B cell (primary cell): ENCODE data around the gene RPTOR. TPM values are rescaled to one million over a fixed set of nuclear protein-coding genes. Genes with fewer than 3 reads are reported as not detected.

Experiments used
- ATAC-seq: fragments of 200-7000 bp; cut with Tn5 transposase; one replicate; pipeline ENCODE4 v1.10.0; 2021; ENCODE audit warnings: low read depth, mild to moderate bottlenecking, moderate number of reproducible peaks, moderate library complexity
- CTCF ChIA-PET: fragments of 350-600 bp; sonication (Branson Sonifier 250); formaldehyde crosslinking; loops from one replicate; lab custom pipeline; 2021; ENCODE audit warnings: antibody characterized with exemption, inconsistent platforms; lab: Charles Lee
- POLR2A ChIA-PET: fragments of 350-600 bp; sonication (Branson Sonifier 250); formaldehyde crosslinking; loops from one replicate; lab custom pipeline; 2021; ENCODE audit warnings: antibody characterized with exemption; lab: Charles Lee
- DNase-seq: peaks from one replicate; pipeline ENCODE4 v3.0.0; 2013
- H2AFZ ChIP-seq: 2 replicates; pipeline ENCODE4 v1.6.1; 2012; ENCODE audit warnings: mild to moderate bottlenecking, low read depth, low read length; ENCODE audit not compliant: insufficient read depth, poor library complexity, severe bottlenecking
- H3K27ac ChIP-seq, 2 donors: 1 replicate in 1 of 2; 2 replicates in 1 of 2; pipeline ENCODE4 v1.5.1; 2012 to 2013; ENCODE audit warnings: low read length in 2 of 2, mild to moderate bottlenecking in 2 of 2, moderate library complexity in 1 of 2
- H3K27me3 ChIP-seq, 4 experiments: fragments of 200-600 bp in 1 of 4; sonication (generic) in 1 of 4; replicated peaks in 1 of 4; 1 replicate in 2 of 4; 2 replicates in 2 of 4; pipeline versions ENCODE4 v1.6.1 to v1.7.0; 2013 to 2016; ENCODE audit warnings: low read length in 3 of 4, mild to moderate bottlenecking in 2 of 4, mixed read lengths in 1 of 4, moderate library complexity in 1 of 4; ENCODE audit not compliant: insufficient read depth in 4 of 4, control insufficient read depth in 3 of 4; ENCODE audit errors: control extremely low read depth in 1 of 4
- H3K36me3 ChIP-seq, 2 experiments: replicated peaks in 1 of 2; 1 replicate in 1 of 2; 2 replicates in 1 of 2; pipeline versions ENCODE4 v1.6.1 to v1.7.1; 2013; ENCODE audit warnings: low read length in 1 of 2; ENCODE audit not compliant: insufficient read depth in 2 of 2, control insufficient read depth in 1 of 2; ENCODE audit errors: control extremely low read depth in 1 of 2, extremely low read depth in 1 of 2
- H3K4me1 ChIP-seq, 2 donors: fragments of 200-600 bp in 1 of 2; sonication (generic) in 1 of 2; 1 replicate in 1 of 2; 2 replicates in 1 of 2; pipeline versions ENCODE4 v1.5.1 to v1.6.1; 2013 to 2017; ENCODE audit warnings: low read length in 2 of 2; ENCODE audit not compliant: control insufficient read depth in 2 of 2, insufficient read depth in 2 of 2
- H3K4me2 ChIP-seq: replicated peaks from 2 replicates; pipeline ENCODE3; 2012; ENCODE audit warnings: mild to moderate bottlenecking, low read depth, low read length; ENCODE audit not compliant: poor library complexity, severe bottlenecking
- H3K4me3 ChIP-seq, 5 experiments: fragments of 200-600 bp in 1 of 5; sonication (generic) in 1 of 5; 1 replicate in 3 of 5; 2 replicates in 2 of 5; pipeline versions ENCODE4 v1.5.1 to v1.7.0; 2011 to 2016; ENCODE audit warnings: low read length in 4 of 5, mild to moderate bottlenecking in 4 of 5, low read depth in 2 of 5, control low read depth in 1 of 5, moderate library complexity in 1 of 5; ENCODE audit not compliant: insufficient read depth in 1 of 5; ENCODE audit errors: control extremely low read depth in 1 of 5, extremely low read depth in 1 of 5
- H3K79me2 ChIP-seq: fragments of 200-600 bp; sonication (generic); one replicate; pipeline ENCODE4 v1.6.0; 2016; ENCODE audit warnings: low read length; ENCODE audit not compliant: control insufficient read depth, insufficient read depth
- H3K9ac ChIP-seq: fragments of 200-600 bp; sonication (generic); 2 replicates; pipeline ENCODE4 v1.6.1; 2017; ENCODE audit warnings: mild to moderate bottlenecking, low read length, moderate library complexity
- H3K9me3 ChIP-seq, 3 donors: one replicate each; pipeline versions ENCODE4 v1.6.1 to v1.7.1; 2013; ENCODE audit warnings: low read length in 2 of 3; ENCODE audit not compliant: control insufficient read depth in 2 of 3, insufficient read depth in 1 of 3; ENCODE audit errors: control extremely low read depth in 1 of 3
- H4K20me1 ChIP-seq: 2 replicates; pipeline ENCODE4 v1.6.0; 2012; ENCODE audit warnings: mild to moderate bottlenecking, low read length; ENCODE audit not compliant: insufficient read depth, control insufficient read depth, poor library complexity, severe bottlenecking
- H3K27ac Mint-ChIP-seq: one replicate; pipeline ENCODE4 v1.8.0; 2021; ENCODE audit warnings: mixed read lengths
- H3K27me3 Mint-ChIP-seq: one replicate; pipeline ENCODE4 v1.8.0; 2021; ENCODE audit warnings: mixed read lengths
- H3K4me1 Mint-ChIP-seq: one replicate; pipeline ENCODE4 v1.8.0; 2021; ENCODE audit warnings: mixed read lengths
- H3K4me3 Mint-ChIP-seq: one replicate; pipeline ENCODE4 v1.8.0; 2021; ENCODE audit warnings: mixed read lengths
- H3K9me3 Mint-ChIP-seq: one replicate; pipeline ENCODE4 v1.8.0; 2022; ENCODE audit warnings: mixed read lengths; ENCODE audit not compliant: insufficient read depth
- EZH2 ChIP-seq: IDR thresholded peaks from 2 replicates; pipeline ENCODE4 v1.6.1; 2012; ENCODE audit warnings: borderline replicate concordance, low read depth, mild to moderate bottlenecking, moderate library complexity, low read length; ENCODE audit not compliant: insufficient read depth, poor library complexity, severe bottlenecking
- WGBS: methylation state at CpG from one replicate; pipeline ENCODE4 v1.1.5; 2013; ENCODE audit warnings: missing lambda C conversion rate; ENCODE audit not compliant: insufficient coverage; 5-methylcytosine and 5-hydroxymethylcytosine counted together
- intact Hi-C: fragments of 100-400 bp; cut with micrococcal nuclease; formaldehyde crosslinking; loops from one replicate; pipeline ENCODE4 v1.10.0; 2022
- polyA plus RNA-seq: library from polyadenylated mRNA; depleted of rRNA; stranded (reverse); fragments of >200 nt; gene quantifications from 2 replicates; pipeline ENCODE4 v1.2.3, GENCODE V29; 2012
- total RNA-seq, 2 donors: library from RNA; stranded (reverse); fragments of 120-200 nt in 1 of 2; gene quantifications; 1 replicate in 1 of 2; 2 replicates in 1 of 2; pipeline versions ENCODE4 v1.2.3 to v1.2.4, GENCODE V29; 2013 to 2022
- TF ChIP-seq, protein P1 (sequence below): fragments of 200-600 bp; IDR thresholded peaks from one replicate; pipeline ENCODE4 v1.8.0; 2022; ENCODE audit warnings: antibody characterized with exemption, mild to moderate bottlenecking

RPTOR gene
- total and polyA plus RNA-seq, 2 donors (not counting 1 experiment from before 2014, with no cell fraction given): 13.4 to 58.8 TPM

DNA sequence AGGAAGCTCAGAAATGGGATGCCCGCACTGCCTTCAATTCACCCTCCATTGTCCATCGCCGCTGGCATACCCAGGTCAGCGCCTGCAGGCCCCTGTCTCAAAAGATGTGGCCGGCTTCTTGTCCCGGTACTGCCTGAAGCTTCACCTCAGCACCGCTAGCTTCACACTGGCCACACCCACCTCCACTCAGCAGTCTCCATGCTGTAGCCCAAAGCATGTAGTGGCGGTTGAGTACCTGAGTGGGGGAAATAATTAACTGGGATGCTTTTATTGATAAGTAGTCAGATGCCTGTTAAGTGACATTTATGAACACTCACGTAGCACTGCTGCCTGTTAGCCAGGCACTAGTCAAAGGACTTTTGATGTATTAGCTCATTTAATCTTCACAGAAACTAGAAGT, 143.2 kb downstream of the RPTOR start:
- POLR2A ChIA-PET: no interaction called here
- no peak overlapping the region for H2AFZ ChIP-seq
- Mint-ChIP-seq H3K4me1 (peaks cover 4% of the 10 kb centered on the region), H3K9me3 (no peaks in the 10 kb centered on the region), H3K27me3 (no peaks in the 10 kb centered on the region), H3K27ac (no peak overlapping the region), H3K4me3 (no peak overlapping the region)
- no peak overlapping the region for H3K9ac ChIP-seq
- peaks cover 60% of the 10 kb centered on the region for H3K79me2 ChIP-seq
- 93% methylated on average over 4 of the region's 9 CpGs for WGBS
- H3K4me3 ChIP-seq: no peak overlapping the region
- intact Hi-C loops: no loop called here
- peaks cover 1 to 15% of the 10 kb centered on the region in 2 experiments for H3K36me3 ChIP-seq
- H4K20me1 ChIP-seq: peaks cover 19% of the 10 kb centered on the region
- H3K27me3 ChIP-seq: no peaks in the 10 kb centered on the region
- peaks cover 0 to 3% (median 0%) of the 10 kb centered on the region in 3 donors for H3K9me3 ChIP-seq
- no peak overlapping the region for H3K4me2 ChIP-seq
- ATAC-seq: no peak
- DNase-seq: no peak
- CTCF ChIA-PET: no interaction called here
- no peak overlapping the region for H3K27ac ChIP-seq
- no peak for TF ChIP-seq EZH2
- H3K4me1 ChIP-seq: no peaks in the 10 kb centered on the region

DNA sequence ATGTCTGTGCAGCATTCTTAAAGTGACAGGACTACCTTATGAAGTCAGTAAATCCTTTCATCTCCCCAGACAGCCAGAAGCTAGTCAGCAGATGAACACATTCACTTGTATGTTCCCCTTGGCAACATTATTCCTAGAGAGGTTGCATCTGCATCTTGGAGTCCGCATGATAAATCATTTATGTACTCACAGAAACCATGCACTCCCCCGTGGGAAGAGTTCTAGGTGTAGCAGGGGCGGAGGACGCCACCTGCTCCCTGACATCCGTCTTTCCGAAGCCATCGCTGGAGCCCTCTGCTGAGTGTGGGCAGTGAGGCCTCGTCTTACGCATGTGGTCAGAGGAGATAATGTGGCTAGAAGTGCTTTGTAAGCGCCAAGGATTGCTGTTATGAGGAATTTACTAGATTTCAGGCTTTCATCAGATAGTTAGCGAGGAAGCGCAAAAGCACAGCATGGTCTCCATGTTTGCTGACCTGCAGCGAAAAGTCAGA, 144.5 kb downstream of the RPTOR start:
- POLR2A ChIA-PET: no interaction called here
- peaks cover 0 to 13% of the 10 kb centered on the region in 2 experiments for H3K36me3 ChIP-seq
- DNase-seq (no peak), ATAC-seq (no peak)
- no peaks in the 10 kb centered on the region for H3K4me1 ChIP-seq
- H3K4me3 Mint-ChIP-seq: no peak overlapping the region
- H3K27me3 Mint-ChIP-seq: no peaks in the 10 kb centered on the region
- TF ChIP-seq EZH2: no peak
- TF ChIP-seq, protein P1, sequence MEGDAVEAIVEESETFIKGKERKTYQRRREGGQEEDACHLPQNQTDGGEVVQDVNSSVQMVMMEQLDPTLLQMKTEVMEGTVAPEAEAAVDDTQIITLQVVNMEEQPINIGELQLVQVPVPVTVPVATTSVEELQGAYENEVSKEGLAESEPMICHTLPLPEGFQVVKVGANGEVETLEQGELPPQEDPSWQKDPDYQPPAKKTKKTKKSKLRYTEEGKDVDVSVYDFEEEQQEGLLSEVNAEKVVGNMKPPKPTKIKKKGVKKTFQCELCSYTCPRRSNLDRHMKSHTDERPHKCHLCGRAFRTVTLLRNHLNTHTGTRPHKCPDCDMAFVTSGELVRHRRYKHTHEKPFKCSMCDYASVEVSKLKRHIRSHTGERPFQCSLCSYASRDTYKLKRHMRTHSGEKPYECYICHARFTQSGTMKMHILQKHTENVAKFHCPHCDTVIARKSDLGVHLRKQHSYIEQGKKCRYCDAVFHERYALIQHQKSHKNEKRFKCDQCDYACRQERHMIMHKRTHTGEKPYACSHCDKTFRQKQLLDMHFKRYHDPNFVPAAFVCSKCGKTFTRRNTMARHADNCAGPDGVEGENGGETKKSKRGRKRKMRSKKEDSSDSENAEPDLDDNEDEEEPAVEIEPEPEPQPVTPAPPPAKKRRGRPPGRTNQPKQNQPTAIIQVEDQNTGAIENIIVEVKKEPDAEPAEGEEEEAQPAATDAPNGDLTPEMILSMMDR: no peak
- H3K9me3 Mint-ChIP-seq: no peaks in the 10 kb centered on the region
- H3K79me2 ChIP-seq: peaks cover 70% of the 10 kb centered on the region
- no peak overlapping the region for H3K4me2 ChIP-seq
- H3K9ac ChIP-seq: no peak overlapping the region
- intact Hi-C loops: no loop called here
- H4K20me1 ChIP-seq: peaks cover 22% of the 10 kb centered on the region
- H3K27ac Mint-ChIP-seq: no peak overlapping the region
- peaks cover 4% of the 10 kb centered on the region for H3K4me1 Mint-ChIP-seq
- H2AFZ ChIP-seq: no peak overlapping the region
- H3K4me3 ChIP-seq: no peak overlapping the region
- no peaks in the 10 kb centered on the region for H3K27me3 ChIP-seq
- peaks cover 0 to 3% (median 0%) of the 10 kb centered on the region in 3 donors for H3K9me3 ChIP-seq
- WGBS: 96% methylated on average over 12 of the region's 13 CpGs
- CTCF ChIA-PET: no interaction called here
- no peak overlapping the region for H3K27ac ChIP-seq
